Gastrocnemius medialis (tissue), 4 donors: ENCODE measurements around the gene RALGAPA2. TPM values are rescaled to one million over a fixed set of nuclear protein-coding genes. Genes with fewer than 3 reads are reported as not detected.

Experiments used
- ATAC-seq, 2 donors: fragments of 150-250 bp; one replicate each; pipeline ENCODE4 v1.9.1; 2016
- DNase-seq, 2 donors: peaks; one replicate each; pipeline ENCODE4 v3.0.0-alpha.2; 2019
- H3K27ac ChIP-seq, 4 donors: fragments of 200-600 bp; sonication (generic); 1 replicate in 1 of 4; 2 replicates in 3 of 4; pipeline ENCODE4 v1.5.1; 2016 to 2018; ENCODE audit warnings: mild to moderate bottlenecking in 2 of 4, moderate library complexity in 1 of 4
- H3K27me3 ChIP-seq, 3 donors: fragments of 200-600 bp; sonication (generic) in 2 of 3; 1 replicate in 1 of 3; 2 replicates in 2 of 3; pipeline versions ENCODE4 v1.5.1 to v1.6.0; 2016 to 2019; ENCODE audit warnings: mild to moderate bottlenecking in 1 of 3, moderate library complexity in 1 of 3
- H3K36me3 ChIP-seq, 2 donors: fragments of 200-600 bp; sonication (generic) in 1 of 2; one replicate each; pipeline ENCODE4 v1.5.1; 2017 to 2018
- H3K4me1 ChIP-seq, 2 donors: fragments of 200-600 bp; sonication (generic) in 1 of 2; one replicate each; pipeline ENCODE4 v1.5.1; 2016 to 2017; ENCODE audit warnings: mild to moderate bottlenecking in 2 of 2
- H3K4me3 ChIP-seq, 4 donors: fragments of 200-600 bp; sonication (generic) in 3 of 4; 1 replicate in 1 of 4; 2 replicates in 3 of 4; pipeline ENCODE4 v1.5.1; 2016 to 2019; ENCODE audit warnings: mild to moderate bottlenecking in 2 of 4
- H3K9me3 ChIP-seq, 3 donors: fragments of 200-600 bp; sonication (generic) in 2 of 3; 1 replicate in 1 of 3; 2 replicates in 2 of 3; pipeline ENCODE4 v1.5.1; 2016 to 2019
- POLR2A ChIP-seq, 2 donors: fragments of 450-650 bp; IDR thresholded peaks; one replicate each; pipeline ENCODE4 v1.6.1; 2017; ENCODE audit warnings: antibody characterized with exemption in 2 of 2, mild to moderate bottlenecking in 2 of 2, moderate library complexity in 2 of 2
- in situ Hi-C, 4 donors: fragments of 200-750 bp; cut with MboI; loops; one replicate each; pipeline versions ENCODE4 v1.15.0 to v1.8.0; 2017; ENCODE audit warnings: low sequenced_read_pairs in 4 of 4
- intact Hi-C: fragments of 100-400 bp; cut with DNase I; formaldehyde crosslinking; loops from one replicate; pipeline ENCODE4 v1.15.1; 2023; ENCODE audit warnings: low total_unique reads
- total RNA-seq, 4 donors: library from RNA; depleted of rRNA; stranded (reverse); fragments of >200 nt; gene quantifications; one replicate each; pipeline versions ENCODE4 v1.1.0 to v1.2.3, GENCODE V29; 2016
- TF ChIP-seq, protein P1 (sequence below), 5 experiments: fragments of 450-650 bp in 3 of 5; fragments of 200-600 bp in 2 of 5; sonication (generic) in 2 of 5; IDR thresholded peaks in 4 of 5; conservative IDR thresholded peaks in 1 of 5; 1 replicate in 4 of 5; 2 replicates in 1 of 5; pipeline ENCODE4 v1.5.1; 2016 to 2019; ENCODE audit warnings: antibody characterized with exemption in 5 of 5, mild to moderate bottlenecking in 3 of 5, moderate library complexity in 3 of 5

Gene RALGAPA2
- total RNA-seq, 4 donors from 2014 or later = 43.2 to 56.9 (median 52.0) TPM

DNA sequence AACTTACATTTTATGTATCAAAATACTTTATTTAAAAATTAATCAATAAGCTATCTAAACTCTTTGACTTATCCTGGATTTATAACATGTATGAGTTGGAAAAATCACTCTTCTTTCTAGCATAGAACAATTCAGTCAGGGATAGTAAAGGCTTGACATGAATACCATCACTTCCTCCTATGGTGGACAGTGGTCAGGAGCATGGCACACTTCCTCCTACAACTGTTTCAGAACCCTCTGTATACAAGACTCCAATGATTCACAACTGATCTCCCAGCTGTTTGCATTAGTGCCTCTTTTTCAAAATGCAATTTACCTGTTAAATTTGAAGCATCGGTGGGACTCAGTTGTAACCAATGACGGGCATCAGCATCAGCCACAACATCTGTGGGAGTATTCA, 129.7 kb downstream of the RALGAPA2 start:
- no peaks in the 10 kb centered on the region for H3K4me1 ChIP-seq
- H3K27me3 ChIP-seq = no peaks in the 10 kb centered on the region
- no peak for DNase-seq
- no peak for ATAC-seq
- in situ Hi-C loops (loop anchor here in 1 of 4 donors (25.0 kb wide), 1 partner anchor 495 kb away; no protein-coding TSS in a partner anchor), intact Hi-C loops (no loop called here)
- H3K27ac ChIP-seq = no peak overlapping the region
- H3K9me3 ChIP-seq = no peaks in the 10 kb centered on the region
- no peak overlapping the region for H3K4me3 ChIP-seq
- TF ChIP-seq, protein P1, sequence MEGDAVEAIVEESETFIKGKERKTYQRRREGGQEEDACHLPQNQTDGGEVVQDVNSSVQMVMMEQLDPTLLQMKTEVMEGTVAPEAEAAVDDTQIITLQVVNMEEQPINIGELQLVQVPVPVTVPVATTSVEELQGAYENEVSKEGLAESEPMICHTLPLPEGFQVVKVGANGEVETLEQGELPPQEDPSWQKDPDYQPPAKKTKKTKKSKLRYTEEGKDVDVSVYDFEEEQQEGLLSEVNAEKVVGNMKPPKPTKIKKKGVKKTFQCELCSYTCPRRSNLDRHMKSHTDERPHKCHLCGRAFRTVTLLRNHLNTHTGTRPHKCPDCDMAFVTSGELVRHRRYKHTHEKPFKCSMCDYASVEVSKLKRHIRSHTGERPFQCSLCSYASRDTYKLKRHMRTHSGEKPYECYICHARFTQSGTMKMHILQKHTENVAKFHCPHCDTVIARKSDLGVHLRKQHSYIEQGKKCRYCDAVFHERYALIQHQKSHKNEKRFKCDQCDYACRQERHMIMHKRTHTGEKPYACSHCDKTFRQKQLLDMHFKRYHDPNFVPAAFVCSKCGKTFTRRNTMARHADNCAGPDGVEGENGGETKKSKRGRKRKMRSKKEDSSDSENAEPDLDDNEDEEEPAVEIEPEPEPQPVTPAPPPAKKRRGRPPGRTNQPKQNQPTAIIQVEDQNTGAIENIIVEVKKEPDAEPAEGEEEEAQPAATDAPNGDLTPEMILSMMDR (IDR thresholded peaks at IDR 0.05 in 4 of 5, conservative IDR thresholded peaks at IDR 0.05 in 1 of 5) = no peak
- TF ChIP-seq POLR2A (IDR thresholded peaks at IDR 0.05) = no peak
- peaks cover 5 to 87% of the 10 kb centered on the region in 2 donors for H3K36me3 ChIP-seq

DNA sequence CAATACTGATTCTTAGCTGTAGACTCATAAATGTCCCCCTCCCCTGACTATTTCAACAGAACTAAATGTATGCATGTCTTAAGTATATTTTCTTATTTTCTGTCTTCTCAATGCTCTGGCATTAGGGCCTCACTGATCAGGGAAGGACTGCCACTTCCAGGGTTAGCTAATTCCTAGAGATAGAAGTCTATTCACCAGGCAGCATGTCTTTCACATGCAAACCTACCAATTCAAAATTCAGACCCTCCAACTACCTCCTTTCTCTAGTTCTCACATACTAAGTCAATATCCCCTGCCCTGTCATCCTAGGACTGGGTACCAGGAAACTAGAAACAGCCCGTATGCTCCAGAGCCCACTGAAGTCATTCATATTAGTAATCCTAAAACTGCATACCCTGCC, 132.3 kb downstream of the RALGAPA2 start:
- ATAC-seq (no peak), DNase-seq (no peak)
- peaks cover 5 to 75% of the 10 kb centered on the region in 2 donors for H3K36me3 ChIP-seq
- intact Hi-C loops = no loop called here
- no peaks in the 10 kb centered on the region for H3K27me3 ChIP-seq
- H3K4me3 ChIP-seq = no peak overlapping the region
- in situ Hi-C loops = loop anchor here in 1 of 4 donors (25.0 kb wide), 1 partner anchor 493 kb away; no protein-coding TSS in a partner anchor
- no peaks in the 10 kb centered on the region for H3K4me1 ChIP-seq
- H3K27ac ChIP-seq = no peak overlapping the region
- H3K9me3 ChIP-seq = no peaks in the 10 kb centered on the region
- TF ChIP-seq, protein P1 (IDR thresholded peaks at IDR 0.05 in 4 of 5, conservative IDR thresholded peaks at IDR 0.05 in 1 of 5) = no peak
- TF ChIP-seq POLR2A (IDR thresholded peaks at IDR 0.05) = no peak

DNA sequence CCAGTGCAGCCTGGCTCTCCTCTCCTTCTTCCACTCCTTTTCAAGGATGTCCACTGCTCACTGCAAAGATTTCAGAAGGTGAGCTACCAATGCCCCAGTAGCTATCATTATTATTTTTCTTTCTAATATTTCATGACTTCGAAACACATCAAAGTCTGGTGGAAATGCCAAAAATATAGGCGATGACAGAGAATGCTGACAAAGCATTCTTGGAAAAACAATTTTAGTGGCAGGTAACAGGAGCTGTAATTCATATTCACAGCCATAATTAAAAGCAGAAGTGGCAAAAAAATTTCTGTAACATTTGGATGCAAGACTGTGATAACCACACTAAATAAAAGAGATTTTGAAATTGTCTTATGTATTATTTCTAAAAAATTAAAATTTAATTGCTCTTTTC, 133.6 kb downstream of the RALGAPA2 start:
- TF ChIP-seq, protein P1 (IDR thresholded peaks at IDR 0.05 in 4 of 5, conservative IDR thresholded peaks at IDR 0.05 in 1 of 5) = no peak
- no peak for TF ChIP-seq POLR2A (IDR thresholded peaks at IDR 0.05)
- intact Hi-C loops = loop anchor here (10.0 kb wide), 1 partner anchor 534 kb away; no protein-coding TSS in a partner anchor

DNA sequence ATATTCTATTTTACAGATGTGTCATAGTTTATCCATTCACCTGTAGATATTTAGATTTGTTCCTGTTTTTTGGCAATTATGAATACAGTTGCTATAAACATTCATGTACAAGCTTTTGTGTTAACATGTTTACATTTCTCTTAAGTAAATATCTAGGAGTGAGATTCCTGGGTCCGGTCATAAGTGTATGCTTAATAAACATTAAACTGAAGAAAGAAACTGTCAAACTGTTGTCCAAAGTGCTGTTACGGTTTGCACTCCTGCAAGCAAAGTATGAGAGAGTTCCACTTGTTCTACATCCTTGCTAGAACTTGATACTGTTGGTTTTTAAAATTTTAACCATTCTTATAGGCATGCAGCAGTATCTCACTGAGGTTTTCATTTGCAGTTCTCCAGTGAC, 138.6 kb downstream of the RALGAPA2 start:
- Histone ChIP-seq H3K9me3 (no peaks in the 10 kb centered on the region), H3K4me1 (no peaks in the 10 kb centered on the region), H3K4me3 (no peak overlapping the region), H3K27ac (no peak overlapping the region), H3K36me3 (peaks cover 0 to 71% of the 10 kb centered on the region in 2 donors), H3K27me3 (no peaks in the 10 kb centered on the region)
- intact Hi-C loops = loop anchor here (10.0 kb wide), 1 partner anchor 529 kb away; no protein-coding TSS in a partner anchor
- no peak for ATAC-seq
- TF ChIP-seq, protein P1 (IDR thresholded peaks at IDR 0.05 in 4 of 5, conservative IDR thresholded peaks at IDR 0.05 in 1 of 5) = no peak
- TF ChIP-seq POLR2A (IDR thresholded peaks at IDR 0.05) = no peak
- in situ Hi-C loops = no loop called here
- no peak for DNase-seq

More for the DNA sequence above, 133.6 kb downstream of the RALGAPA2 start:
- DNase-seq (no peak), ATAC-seq (no peak)
- no peak overlapping the region for H3K27ac ChIP-seq
- no peaks in the 10 kb centered on the region for H3K4me1 ChIP-seq
- H3K36me3 ChIP-seq = peaks cover 5 to 75% of the 10 kb centered on the region in 2 donors
- no peak overlapping the region for H3K4me3 ChIP-seq
- no peaks in the 10 kb centered on the region for H3K27me3 ChIP-seq
- in situ Hi-C loops = loop anchor here in 1 of 4 donors (25.0 kb wide), 1 partner anchor 492 kb away; no protein-coding TSS in a partner anchor
- H3K9me3 ChIP-seq = no peaks in the 10 kb centered on the region
